ENCODE measurements around the gene ABLIM1.

GRCh38 chr10:114694752-114695151 lies 36.7 kb upstream of the ABLIM1 start:
- TF ChIP-seq POLR2AphosphoS5 (IDR thresholded peaks at IDR 0.05) (no peak), CTCF (IDR thresholded peaks at IDR 0.05) (no peak), POLR2A (IDR thresholded peaks at IDR 0.05) (no peak)

All from suprapubic skin (tissue), 4 donors.